HCT116 (cell line): ENCODE data around the gene PDIA3. TPM values are rescaled to one million over a fixed set of nuclear protein-coding genes. Genes with fewer than 3 reads are reported as not detected.

ENCODE experiments used
- ATAC-seq: fragments of 200-7000 bp; cut with Tn5 transposase; 2 replicates; pipeline ENCODE4 v1.9.1; 2020; ENCODE audit warnings: mild to moderate bottlenecking, moderate library complexity
- BruUV-seq: library from RNA; stranded (reverse); fragments of 400-500 nt; replicated peaks from 2 replicates; lab custom pipeline; 2021; lab: Mats Ljungman, UMichigan
- CTCF ChIA-PET: fragments of 300-600 bp; sonication (Branson Sonifier 250); formaldehyde crosslinking; loops from one replicate; lab custom pipeline; 2021; ENCODE audit warnings: antibody characterized with exemption; lab: Charles Lee
- POLR2A ChIA-PET: fragments of 300-600, 350-600 bp; sonication (Branson Sonifier 250); formaldehyde crosslinking; loops from one replicate; lab custom pipeline; 2021; ENCODE audit warnings: antibody characterized with exemption; lab: Charles Lee
- RAD21 ChIA-PET, 2 experiments: fragments of 300-600 bp; sonication (Branson Sonifier 250); formaldehyde crosslinking; loops; one replicate each; lab custom pipeline; 2023; ENCODE audit warnings: low total read pairs in 2 of 2; ENCODE audit not compliant: uncharacterized antibody in 2 of 2, unreplicated experiment in 2 of 2, low non-redundant PET in 1 of 2; lab: Charles Lee
- DNase-seq: peaks from one replicate; pipeline ENCODE4 v3.0.0-alpha.2; 2010; ENCODE audit warnings: low read depth, low spot score
- H2AFZ ChIP-seq: fragments of 200-600 bp; shearing (Covaris generic), sonication (generic); 2 replicates; pipeline ENCODE4 v1.6.1; 2017; ENCODE audit warnings: low read depth, mixed run types, mixed read lengths, antibody characterized with exemption, low read length; ENCODE audit not compliant: poor library complexity, severe bottlenecking
- H3K27ac ChIP-seq: 2 replicates; pipeline ENCODE4 v1.5.1; 2012; ENCODE audit warnings: low read depth, low read length
- H3K27me3 ChIP-seq: fragments of 200-600 bp; sonication (generic); 2 replicates; pipeline ENCODE4 v1.6.1; 2016; ENCODE audit warnings: mixed run types, low read length, mixed read lengths; ENCODE audit not compliant: insufficient read depth
- H3K36me3 ChIP-seq, 2 experiments: fragments of 200-500 bp in 1 of 2; fragments of 200-600 bp in 1 of 2; sonication (Bioruptor generic) in 1 of 2; sonication (generic) in 1 of 2; 2 replicates each; pipeline versions ENCODE4 v1.5.1 to v1.6.1; 2014 to 2016; ENCODE audit warnings: low read length in 2 of 2, inconsistent platforms in 1 of 2, mixed read lengths in 1 of 2, mixed run types in 1 of 2; ENCODE audit not compliant: insufficient read depth in 2 of 2, control insufficient read depth in 1 of 2
- H3K4me1 ChIP-seq, 2 experiments: fragments of 200-600 bp in 1 of 2; sonication (generic) in 1 of 2; 2 replicates each; pipeline versions ENCODE4 v1.5.1 to v1.6.1; 2012 to 2017; ENCODE audit warnings: low read length in 2 of 2, inconsistent platforms in 1 of 2, mild to moderate bottlenecking in 1 of 2, mixed read lengths in 1 of 2, mixed run types in 1 of 2, moderate library complexity in 1 of 2; ENCODE audit not compliant: insufficient read depth in 2 of 2, control insufficient read depth in 1 of 2
- H3K4me2 ChIP-seq: fragments of 200-600 bp; sonication (generic); 2 replicates; pipeline ENCODE4 v1.6.1; 2017; ENCODE audit warnings: mixed run types, low read length, mixed read lengths
- H3K4me3 ChIP-seq, 2 experiments: fragments of 200-600 bp in 1 of 2; sonication (generic) in 1 of 2; replicated peaks in 1 of 2; 2 replicates each; pipeline ENCODE4 v1.5.1; 2011 to 2016; ENCODE audit warnings: low read length in 2 of 2, control low read depth in 1 of 2, low read depth in 1 of 2, mild to moderate bottlenecking in 1 of 2, mixed read lengths in 1 of 2, mixed run types in 1 of 2
- H3K79me2 ChIP-seq: fragments of 200-600 bp; sonication (generic); 2 replicates; pipeline ENCODE4 v1.6.1; 2017; ENCODE audit warnings: mild to moderate bottlenecking, mixed run types, low read length, moderate library complexity, mixed read lengths; ENCODE audit not compliant: insufficient read depth
- H3K9ac ChIP-seq: fragments of 200-600 bp; sonication (generic); 2 replicates; pipeline ENCODE4 v1.6.1; 2016; ENCODE audit warnings: low read length, mixed read lengths
- H3K9me2 ChIP-seq: fragments of 200-600 bp; sonication (generic), shearing (Covaris generic); 2 replicates; pipeline ENCODE4 v1.6.1; 2017; ENCODE audit warnings: mixed run types, mild to moderate bottlenecking, moderate library complexity; ENCODE audit not compliant: insufficient read depth
- H3K9me3 ChIP-seq, 2 experiments: fragments of 200-500 bp in 1 of 2; fragments of 200-600 bp in 1 of 2; sonication (Bioruptor generic) in 1 of 2; sonication (generic) in 1 of 2; 2 replicates each; pipeline ENCODE4 v1.6.1; 2014 to 2017; ENCODE audit warnings: low read length in 2 of 2, mixed read lengths in 2 of 2, inconsistent platforms in 1 of 2, low read depth in 1 of 2, mild to moderate bottlenecking in 1 of 2, mixed run types in 1 of 2, moderate library complexity in 1 of 2; ENCODE audit not compliant: control insufficient read depth in 1 of 2, insufficient read depth in 1 of 2
- H4K20me1 ChIP-seq: fragments of 200-600 bp; sonication (generic), shearing (Covaris generic); 2 replicates; pipeline ENCODE4 v1.6.1; 2017; ENCODE audit warnings: mixed run types, mild to moderate bottlenecking, moderate library complexity; ENCODE audit not compliant: insufficient read depth
- CBX3 ChIP-seq: IDR thresholded peaks from 2 replicates; pipeline ENCODE4 v1.6.1; 2012; ENCODE audit warnings: low read depth
- EGR1 ChIP-seq: IDR thresholded peaks from 2 replicates; pipeline ENCODE4 v1.6.1; 2012; ENCODE audit warnings: low read depth
- ELF1 ChIP-seq: IDR thresholded peaks from 2 replicates; pipeline ENCODE4 v1.6.1; 2012; ENCODE audit warnings: low read depth, borderline replicate concordance
- EZH2 ChIP-seq: fragments of 200-600 bp; sonication (generic); IDR thresholded peaks from 2 replicates; pipeline ENCODE4 v1.6.1; 2017; ENCODE audit warnings: antibody characterized with exemption, mixed run types
- EZH2phosphoT487 ChIP-seq: fragments of 200-600 bp; IDR thresholded peaks from 2 replicates; pipeline ENCODE4 v1.6.1; 2018; ENCODE audit warnings: antibody characterized with exemption, borderline replicate concordance
- FOSL1 ChIP-seq: IDR thresholded peaks from 2 replicates; pipeline ENCODE4 v1.6.1; 2012; ENCODE audit warnings: low read depth
- POLR2A ChIP-seq: IDR thresholded peaks from 2 replicates; pipeline ENCODE4 v1.7.0; 2011; ENCODE audit warnings: borderline replicate concordance; ENCODE audit not compliant: insufficient read depth, insufficient read length; ENCODE audit errors: extremely low read depth
- RAD21 ChIP-seq: IDR thresholded peaks from 2 replicates; pipeline ENCODE4 v1.6.1; 2012; ENCODE audit warnings: low read depth, mild to moderate bottlenecking
- SIN3A ChIP-seq: IDR thresholded peaks from 2 replicates; pipeline ENCODE4 v1.6.1; 2012; ENCODE audit warnings: low read depth
- SRF ChIP-seq: IDR thresholded peaks from 2 replicates; pipeline ENCODE4 v1.6.1; 2012; ENCODE audit warnings: low read depth
- TCF7L2 ChIP-seq: IDR thresholded peaks from 2 replicates; pipeline ENCODE4 v1.7.0; 2011; ENCODE audit warnings: borderline replicate concordance, inconsistent platforms; ENCODE audit not compliant: insufficient read depth, insufficient read length; ENCODE audit errors: extremely low read depth
- ZFX ChIP-seq: fragments of 450-650 bp; IDR thresholded peaks from 2 replicates; pipeline ENCODE4 v1.6.1; 2017
- ZNF274 ChIP-seq: fragments of 200-500 bp; sonication (Bioruptor generic); IDR thresholded peaks from 2 replicates; pipeline ENCODE4 v1.6.1; 2014; ENCODE audit warnings: mild to moderate bottlenecking, low read depth, low read length, inconsistent platforms
- intact Hi-C: fragments of 100-400 bp; cut with micrococcal nuclease; formaldehyde crosslinking; loops from 2 replicates; pipeline ENCODE4 v1.10.0; 2022
- total RNA-seq: library from RNA; stranded (reverse); gene quantifications from one replicate; pipeline ENCODE4 v1.2.1, GENCODE V29; 2021; ENCODE audit not compliant: unreplicated experiment
- TF ChIP-seq, protein P1 (sequence below): IDR thresholded peaks from 2 replicates; pipeline ENCODE4 v1.6.1; 2011; ENCODE audit warnings: mild to moderate bottlenecking, low read length, moderate library complexity; ENCODE audit not compliant: insufficient replicate concordance; ENCODE audit errors: extremely low read depth
- TF ChIP-seq, protein P2 (sequence below): IDR thresholded peaks from 2 replicates; pipeline ENCODE4 v1.6.1; 2012
- TF ChIP-seq, protein P3 (sequence below): IDR thresholded peaks from 2 replicates; pipeline ENCODE4 v1.6.1; 2012
- TF ChIP-seq, protein P4 (sequence below): IDR thresholded peaks from 2 replicates; pipeline ENCODE4 v1.6.1; 2012; ENCODE audit warnings: low read depth

Gene PDIA3
- total RNA-seq, 1 experiment from 2014 or later = 435 TPM

DNA sequence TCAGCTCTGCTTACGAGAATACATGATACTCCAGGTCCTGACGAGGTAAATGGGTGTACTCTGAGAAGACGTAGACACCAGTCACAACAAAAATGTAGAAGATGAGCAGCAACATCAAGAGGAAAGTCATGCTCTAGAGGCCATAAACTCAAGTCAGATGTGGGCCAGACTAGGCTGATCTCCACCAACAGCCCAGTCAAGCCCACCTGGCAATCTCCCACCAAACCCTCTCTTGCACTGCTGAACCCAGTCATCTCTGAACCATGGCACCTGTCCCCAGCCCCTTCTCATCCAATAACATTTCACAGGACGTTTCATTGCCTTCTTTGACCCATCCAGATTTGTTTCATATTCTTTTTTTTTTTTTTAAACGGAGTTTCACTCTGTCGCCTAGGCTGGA lies 10.8 kb upstream of the PDIA3 start:
- no peaks in the 10 kb centered on the region for H3K9me3 ChIP-seq
- no peaks in the 10 kb centered on the region for H3K9me2 ChIP-seq
- no peaks in the 10 kb centered on the region for H3K4me1 ChIP-seq
- H3K9ac ChIP-seq = no peak overlapping the region
- H3K4me2 ChIP-seq = no peak overlapping the region
- no peaks in the 10 kb centered on the region for H3K27me3 ChIP-seq
- ChIA-PET POLR2A (no interaction called here), RAD21 (no interaction called here), CTCF (no interaction called here)
- H3K27ac ChIP-seq = no peak overlapping the region
- no peaks in the 10 kb centered on the region for H4K20me1 ChIP-seq
- TF ChIP-seq SRF = no peak
- TF ChIP-seq ZNF274 = no peak
- TF ChIP-seq POLR2A = no peak
- no peak for TF ChIP-seq EGR1
- TF ChIP-seq ZFX = no peak
- TF ChIP-seq EZH2 = no peak
- no peak for TF ChIP-seq ELF1
- TF ChIP-seq, protein P1, sequence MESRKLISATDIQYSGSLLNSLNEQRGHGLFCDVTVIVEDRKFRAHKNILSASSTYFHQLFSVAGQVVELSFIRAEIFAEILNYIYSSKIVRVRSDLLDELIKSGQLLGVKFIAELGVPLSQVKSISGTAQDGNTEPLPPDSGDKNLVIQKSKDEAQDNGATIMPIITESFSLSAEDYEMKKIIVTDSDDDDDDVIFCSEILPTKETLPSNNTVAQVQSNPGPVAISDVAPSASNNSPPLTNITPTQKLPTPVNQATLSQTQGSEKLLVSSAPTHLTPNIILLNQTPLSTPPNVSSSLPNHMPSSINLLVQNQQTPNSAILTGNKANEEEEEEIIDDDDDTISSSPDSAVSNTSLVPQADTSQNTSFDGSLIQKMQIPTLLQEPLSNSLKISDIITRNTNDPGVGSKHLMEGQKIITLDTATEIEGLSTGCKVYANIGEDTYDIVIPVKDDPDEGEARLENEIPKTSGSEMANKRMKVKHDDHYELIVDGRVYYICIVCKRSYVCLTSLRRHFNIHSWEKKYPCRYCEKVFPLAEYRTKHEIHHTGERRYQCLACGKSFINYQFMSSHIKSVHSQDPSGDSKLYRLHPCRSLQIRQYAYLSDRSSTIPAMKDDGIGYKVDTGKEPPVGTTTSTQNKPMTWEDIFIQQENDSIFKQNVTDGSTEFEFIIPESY = no peak
- no peak for TF ChIP-seq CBX3
- no peak for TF ChIP-seq EZH2phosphoT487
- TF ChIP-seq RAD21 = no peak
- TF ChIP-seq TCF7L2 = no peak
- TF ChIP-seq, protein P2, sequence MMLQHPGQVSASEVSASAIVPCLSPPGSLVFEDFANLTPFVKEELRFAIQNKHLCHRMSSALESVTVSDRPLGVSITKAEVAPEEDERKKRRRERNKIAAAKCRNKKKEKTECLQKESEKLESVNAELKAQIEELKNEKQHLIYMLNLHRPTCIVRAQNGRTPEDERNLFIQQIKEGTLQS = no peak
- TF ChIP-seq, protein P3, sequence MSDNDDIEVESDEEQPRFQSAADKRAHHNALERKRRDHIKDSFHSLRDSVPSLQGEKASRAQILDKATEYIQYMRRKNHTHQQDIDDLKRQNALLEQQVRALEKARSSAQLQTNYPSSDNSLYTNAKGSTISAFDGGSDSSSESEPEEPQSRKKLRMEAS = no peak
- TF ChIP-seq, protein P4, sequence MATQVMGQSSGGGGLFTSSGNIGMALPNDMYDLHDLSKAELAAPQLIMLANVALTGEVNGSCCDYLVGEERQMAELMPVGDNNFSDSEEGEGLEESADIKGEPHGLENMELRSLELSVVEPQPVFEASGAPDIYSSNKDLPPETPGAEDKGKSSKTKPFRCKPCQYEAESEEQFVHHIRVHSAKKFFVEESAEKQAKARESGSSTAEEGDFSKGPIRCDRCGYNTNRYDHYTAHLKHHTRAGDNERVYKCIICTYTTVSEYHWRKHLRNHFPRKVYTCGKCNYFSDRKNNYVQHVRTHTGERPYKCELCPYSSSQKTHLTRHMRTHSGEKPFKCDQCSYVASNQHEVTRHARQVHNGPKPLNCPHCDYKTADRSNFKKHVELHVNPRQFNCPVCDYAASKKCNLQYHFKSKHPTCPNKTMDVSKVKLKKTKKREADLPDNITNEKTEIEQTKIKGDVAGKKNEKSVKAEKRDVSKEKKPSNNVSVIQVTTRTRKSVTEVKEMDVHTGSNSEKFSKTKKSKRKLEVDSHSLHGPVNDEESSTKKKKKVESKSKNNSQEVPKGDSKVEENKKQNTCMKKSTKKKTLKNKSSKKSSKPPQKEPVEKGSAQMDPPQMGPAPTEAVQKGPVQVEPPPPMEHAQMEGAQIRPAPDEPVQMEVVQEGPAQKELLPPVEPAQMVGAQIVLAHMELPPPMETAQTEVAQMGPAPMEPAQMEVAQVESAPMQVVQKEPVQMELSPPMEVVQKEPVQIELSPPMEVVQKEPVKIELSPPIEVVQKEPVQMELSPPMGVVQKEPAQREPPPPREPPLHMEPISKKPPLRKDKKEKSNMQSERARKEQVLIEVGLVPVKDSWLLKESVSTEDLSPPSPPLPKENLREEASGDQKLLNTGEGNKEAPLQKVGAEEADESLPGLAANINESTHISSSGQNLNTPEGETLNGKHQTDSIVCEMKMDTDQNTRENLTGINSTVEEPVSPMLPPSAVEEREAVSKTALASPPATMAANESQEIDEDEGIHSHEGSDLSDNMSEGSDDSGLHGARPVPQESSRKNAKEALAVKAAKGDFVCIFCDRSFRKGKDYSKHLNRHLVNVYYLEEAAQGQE = no peak
- no peak for TF ChIP-seq SIN3A
- TF ChIP-seq FOSL1 = no peak
- DNase-seq (no peak), ATAC-seq (no peak)
- H3K4me3 ChIP-seq = no peak overlapping the region
- H3K79me2 ChIP-seq = no peaks in the 10 kb centered on the region
- no peaks in the 10 kb centered on the region for H3K36me3 ChIP-seq
- H2AFZ ChIP-seq = no peak overlapping the region
- no TSS peak for BruUV-seq
- intact Hi-C loops = no loop called here
